HepG2 (cell line): ENCODE results near the gene ITGB8.

ENCODE experiments used
- EP300 ChIP-seq, 3 experiments: sonication (generic) in 1 of 3; formaldehyde crosslinking in 1 of 3; IDR thresholded peaks; 2 replicates each; pipeline versions ENCODE4 v1.5.1 to v1.6.1; 2011 to 2020; ENCODE audit warnings: low read depth in 2 of 3, low read length in 2 of 3, borderline replicate concordance in 1 of 3, improper control_type of control experiment in 1 of 3, mild to moderate bottlenecking in 1 of 3, missing genetic modification reagents in 1 of 3, moderate library complexity in 1 of 3
- POLR2AphosphoS5 ChIP-seq: IDR thresholded peaks from 2 replicates; pipeline ENCODE4 v1.6.1; 2012; ENCODE audit warnings: low read depth, low read length
- SIN3A ChIP-seq: IDR thresholded peaks from 2 replicates; pipeline ENCODE4 v1.6.1; 2011; ENCODE audit warnings: low read depth, mild to moderate bottlenecking, control low read depth, low read length, borderline replicate concordance
- TF ChIP-seq, protein P1 (sequence below): fragments of 450-650 bp; IDR thresholded peaks from 2 replicates; pipeline ENCODE4 v1.6.1; 2017; ENCODE audit warnings: mild to moderate bottlenecking

DNA sequence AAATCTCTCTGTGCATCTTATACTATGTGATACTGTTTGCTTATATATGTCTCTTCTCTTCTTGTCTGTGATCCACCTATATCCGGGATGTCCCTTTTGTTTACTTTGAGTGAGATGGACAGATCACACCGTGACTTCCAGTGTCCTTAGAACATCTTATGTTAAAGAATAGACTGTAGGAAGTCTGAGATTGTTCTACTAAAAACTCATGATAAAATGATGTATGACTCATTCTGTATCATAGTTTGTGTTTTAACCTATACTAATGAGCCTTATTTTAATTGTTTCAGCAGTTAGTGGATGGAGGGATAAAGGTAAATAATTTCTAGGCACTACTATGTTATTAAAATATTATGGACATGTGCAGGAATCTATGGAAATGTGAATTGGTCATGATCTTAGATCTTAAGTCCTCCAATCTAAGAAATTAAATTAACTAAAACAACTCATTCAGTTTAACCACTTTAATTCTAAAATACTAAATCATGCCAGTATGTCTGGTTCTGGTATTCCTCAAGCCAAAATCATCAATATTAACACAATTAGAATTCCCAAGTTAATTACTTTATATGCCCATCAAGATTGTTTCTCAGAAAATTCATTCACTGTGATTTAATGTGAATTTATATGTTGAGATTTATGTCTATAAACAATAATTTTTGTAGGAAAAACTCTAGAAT is 32.0 kb downstream of the ITGB8 start:
- no peak for TF ChIP-seq EP300 (IDR thresholded peaks at IDR 0.05; ENCODE audit: low read depth in 2 of 2, low read length in 2 of 2)
- no peak for TF ChIP-seq EP300 (CRISPR knock-in tag; IDR thresholded peaks at IDR 0.05; ENCODE audit: borderline replicate concordance)
- no peak for TF ChIP-seq SIN3A
- TF ChIP-seq, protein P1, sequence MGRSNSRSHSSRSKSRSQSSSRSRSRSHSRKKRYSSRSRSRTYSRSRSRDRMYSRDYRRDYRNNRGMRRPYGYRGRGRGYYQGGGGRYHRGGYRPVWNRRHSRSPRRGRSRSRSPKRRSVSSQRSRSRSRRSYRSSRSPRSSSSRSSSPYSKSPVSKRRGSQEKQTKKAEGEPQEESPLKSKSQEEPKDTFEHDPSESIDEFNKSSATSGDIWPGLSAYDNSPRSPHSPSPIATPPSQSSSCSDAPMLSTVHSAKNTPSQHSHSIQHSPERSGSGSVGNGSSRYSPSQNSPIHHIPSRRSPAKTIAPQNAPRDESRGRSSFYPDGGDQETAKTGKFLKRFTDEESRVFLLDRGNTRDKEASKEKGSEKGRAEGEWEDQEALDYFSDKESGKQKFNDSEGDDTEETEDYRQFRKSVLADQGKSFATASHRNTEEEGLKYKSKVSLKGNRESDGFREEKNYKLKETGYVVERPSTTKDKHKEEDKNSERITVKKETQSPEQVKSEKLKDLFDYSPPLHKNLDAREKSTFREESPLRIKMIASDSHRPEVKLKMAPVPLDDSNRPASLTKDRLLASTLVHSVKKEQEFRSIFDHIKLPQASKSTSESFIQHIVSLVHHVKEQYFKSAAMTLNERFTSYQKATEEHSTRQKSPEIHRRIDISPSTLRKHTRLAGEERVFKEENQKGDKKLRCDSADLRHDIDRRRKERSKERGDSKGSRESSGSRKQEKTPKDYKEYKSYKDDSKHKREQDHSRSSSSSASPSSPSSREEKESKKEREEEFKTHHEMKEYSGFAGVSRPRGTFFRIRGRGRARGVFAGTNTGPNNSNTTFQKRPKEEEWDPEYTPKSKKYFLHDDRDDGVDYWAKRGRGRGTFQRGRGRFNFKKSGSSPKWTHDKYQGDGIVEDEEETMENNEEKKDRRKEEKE = no peak
- TF ChIP-seq POLR2AphosphoS5 = no peak
